Activated CD4-positive, alpha-beta T cell treated with anti-CD3 and anti-CD28 coated beads, Interleukin-2, amount 50 U/mL, for 48 hours (primary cell): Measurements from ENCODE around the gene CACNA1H.
"Not testable (repeated sequence)": the region's sequence is repeated elsewhere in the genome, so short reads cannot be mapped to it uniquely, and the experiment has no call there.

ENCODE experiments used
- DNase-seq, 2 experiments: peaks; one replicate each; pipeline ENCODE4 v3.0.0-alpha.2; 2020

CACNA1H gene

GRCh38 chr16:1176280-1176897 lies 23.5 kb downstream of the CACNA1H start:
- no peak for DNase-seq

GRCh38 chr16:1177053-1177452 lies 24.1 kb downstream of the CACNA1H start:
- no peak for DNase-seq

GRCh38 chr16:1177750-1178149 lies 24.8 kb downstream of the CACNA1H start:
- no peak for DNase-seq

GRCh38 chr16:1178295-1178910 lies 25.5 kb downstream of the CACNA1H start:
- no peak for DNase-seq

GRCh38 chr16:1180549-1181403 lies 27.9 kb downstream of the CACNA1H start:
- no peak for DNase-seq

- no peak for DNase-seq
Observed at GRCh38 chr16:1181404-1182315, 28.8 kb downstream of the CACNA1H start.

GRCh38 chr16:1182316-1182671 lies 29.4 kb downstream of the CACNA1H start:
- no peak for DNase-seq

- no peak for DNase-seq
Observed at GRCh38 chr16:1182950-1183907, 30.3 kb downstream of the CACNA1H start.

GRCh38 chr16:1184156-1184868 lies 31.4 kb downstream of the CACNA1H start:
- DNase-seq, result no peak

- no peak for DNase-seq
Observed at GRCh38 chr16:1184980-1185379, 32.1 kb downstream of the CACNA1H start.

GRCh38 chr16:1185460-1186207 lies 32.7 kb downstream of the CACNA1H start:
- DNase-seq, result not testable (repeated sequence)

GRCh38 chr16:1188432-1189189 lies 35.7 kb downstream of the CACNA1H start:
- peak; percentile 34 to 45 for DNase-seq

- DNase-seq, result no peak
Observed at GRCh38 chr16:1189455-1189854, 36.5 kb downstream of the CACNA1H start.

GRCh38 chr16:1190789-1191188 lies 37.9 kb downstream of the CACNA1H start:
- DNase-seq, result not testable (repeated sequence)

- DNase-seq, result no peak
Observed at GRCh38 chr16:1192384-1193073, 39.6 kb downstream of the CACNA1H start.

- DNase-seq, result no peak
Observed at GRCh38 chr16:1193143-1193824, 40.4 kb downstream of the CACNA1H start.

- no peak for DNase-seq
Observed at GRCh38 chr16:1193825-1194581, 41.1 kb downstream of the CACNA1H start.
